ENCODE data around the gene PFN3. TPM values are rescaled to one million over a fixed set of nuclear protein-coding genes. Genes with fewer than 3 reads are reported as not detected.

The PFN3 gene
- total and polyA plus RNA-seq, 9 donors: not detected

- no peaks in the 10 kb centered on the region for H3K4me1 ChIP-seq (ENCODE audit: insufficient read depth)
- H3K9me3 ChIP-seq: no peaks in the 10 kb centered on the region
- intact Hi-C loops (cut with DNase I): loop anchor here in 2 of 4 donors (10.0 kb wide), 2 partner anchors 273 to 787 kb away; no protein-coding TSS in a partner anchor
- H3K36me3 ChIP-seq: no peaks in the 10 kb centered on the region
- H3K27me3 ChIP-seq: no peaks in the 10 kb centered on the region
- TF ChIP-seq CTCF (IDR thresholded peaks at IDR 0.05) (no peak), EP300 (IDR thresholded peaks at IDR 0.05) (no peak), POLR2A (IDR thresholded peaks at IDR 0.05) (no peak)
- 74 to 81% (median 77%) methylated on average over 14 of the region's 14 CpGs for WGBS, 3 donors
- no peak overlapping the region for H3K4me3 ChIP-seq
- DNase-seq: no peak
- no peak overlapping the region for H3K27ac ChIP-seq
These were observed 13.1 kb downstream of the PFN3 start for GRCh38 chr5:177387405-177387804.

- no peak for DNase-seq
- H3K27ac ChIP-seq: no peak overlapping the region
- intact Hi-C loops (cut with DNase I): loop anchor here in 2 of 4 donors (10.0 kb wide), 2 partner anchors 272 to 788 kb away; no protein-coding TSS in a partner anchor
- H3K36me3 ChIP-seq: no peaks in the 10 kb centered on the region
- no peaks in the 10 kb centered on the region for H3K27me3 ChIP-seq
- H3K4me1 ChIP-seq (ENCODE audit: insufficient read depth): no peaks in the 10 kb centered on the region
- H3K9me3 ChIP-seq: no peaks in the 10 kb centered on the region
- H3K4me3 ChIP-seq: no peak overlapping the region
- TF ChIP-seq POLR2A (IDR thresholded peaks at IDR 0.05) (no peak), EP300 (IDR thresholded peaks at IDR 0.05) (no peak), CTCF (IDR thresholded peaks at IDR 0.05) (no peak)
- 75 to 80% (median 80%) methylated on average over 8 of the region's 8 CpGs for WGBS, 3 donors
These were observed 13.9 kb downstream of the PFN3 start for GRCh38 chr5:177386542-177386941.

- WGBS, 3 donors: 58 to 63% (median 63%) methylated on average over 11 of the region's 11 CpGs
- no peak for DNase-seq
- Histone ChIP-seq H3K9me3 (no peaks in the 10 kb centered on the region), H3K4me1 (ENCODE audit: insufficient read depth) (no peaks in the 10 kb centered on the region), H3K36me3 (no peaks in the 10 kb centered on the region), H3K27me3 (no peaks in the 10 kb centered on the region), H3K4me3 (no peak overlapping the region), H3K27ac (no peak overlapping the region)
- TF ChIP-seq EP300 (IDR thresholded peaks at IDR 0.05): no peak
- TF ChIP-seq POLR2A (IDR thresholded peaks at IDR 0.05): no peak
- no peak for TF ChIP-seq CTCF (IDR thresholded peaks at IDR 0.05)
- intact Hi-C loops (cut with DNase I): loop anchor here in 2 of 4 donors (10.0 kb wide), 2 partner anchors 271 to 789 kb away; no protein-coding TSS in a partner anchor
These were observed 14.7 kb downstream of the PFN3 start for GRCh38 chr5:177385720-177386119.

GRCh38 chr5:177384134-177384533, 16.3 kb downstream of the PFN3 start, which contains the start of gene SLC34A1:
Gene SLC34A1 (plus strand): TSS chr5:177384434. CDS start chr5:177385742, 1,308 bp downstream.
- intact Hi-C loops (cut with DNase I): loop anchor here in 2 of 4 donors (10.0 kb wide), 2 partner anchors 269 to 791 kb away; no protein-coding TSS in a partner anchor
- Histone ChIP-seq H3K4me3 (no peak within 1 kb of the TSS), H3K27me3 (no peaks in the 10 kb centered on the region), H3K9me3 (no peaks in the 10 kb centered on the region), H3K4me1 (ENCODE audit: insufficient read depth) (no peaks in the 10 kb centered on the region), H3K27ac (no peak within 1 kb of the TSS), H3K36me3 (no peaks in the 10 kb centered on the region)
- no peak for DNase-seq
- 53 to 67% (median 55%) methylated on average over 4 of the region's 4 CpGs for WGBS, 3 donors
- TF ChIP-seq CTCF (IDR thresholded peaks at IDR 0.05) (no peak), EP300 (IDR thresholded peaks at IDR 0.05) (no peak), POLR2A (IDR thresholded peaks at IDR 0.05) (no peak)

All from ovary (tissue), 9 donors.